ENCODE data around the gene MMP14.

GRCh38 chr14:22872033-22872832, 35.8 kb downstream of the MMP14 start:
- TF ChIP-seq CTCF (IDR thresholded peaks at IDR 0.05; ENCODE audit: low read length): peak; percentile 73
- no peak for TF ChIP-seq EZH2 (optimal IDR thresholded peaks at IDR 0.05; ENCODE audit: low read depth, low read length)

Measured in MM.1S (cell line).